GM23338 (cell line): ENCODE results near the gene ZNF318.

Experiments used
- CREB1 ChIP-seq: fragments of 250-450 bp; sonication (Bioruptor Pico); IDR thresholded peaks from 2 replicates; pipeline ENCODE4 v1.5.0; 2020; ENCODE audit warnings: low read depth, mild to moderate bottlenecking, moderate library complexity
- CTCF ChIP-seq, 2 experiments: fragments of 200-600 bp in 1 of 2; sonication (generic) in 1 of 2; conservative IDR thresholded peaks; 2 replicates each; pipeline versions ENCODE4 v1.5.1 to v1.6.1; 2016 to 2017; ENCODE audit warnings: antibody characterized with exemption in 2 of 2, low read depth in 2 of 2, mild to moderate bottlenecking in 2 of 2, moderate library complexity in 1 of 2
- EZH2 ChIP-seq: fragments of 200-600 bp; sonication (generic); IDR thresholded peaks from one replicate; pipeline ENCODE4 v1.8.0; 2017; ENCODE audit warnings: antibody characterized with exemption, mild to moderate bottlenecking, low read depth; ENCODE audit not compliant: unreplicated experiment
- POLR2AphosphoS5 ChIP-seq: IDR thresholded peaks from 2 replicates; pipeline ENCODE4 v1.6.1; 2016; ENCODE audit warnings: antibody characterized with exemption, low read depth
- ZNF114 ChIP-seq: fragments of 250-450 bp; sonication (Bioruptor Pico); IDR thresholded peaks from 2 replicates; pipeline ENCODE4 v1.5.0; 2020; ENCODE audit warnings: mild to moderate bottlenecking, moderate library complexity
- TF ChIP-seq, protein P1 (sequence below): IDR thresholded peaks from one replicate; pipeline ENCODE4 v1.6.1; 2018; ENCODE audit warnings: antibody characterized with exemption; ENCODE audit not compliant: unreplicated experiment

- no peak for TF ChIP-seq ZNF114 (CRISPR knock-in tag)
- no peak for TF ChIP-seq EZH2
- TF ChIP-seq, protein P1, sequence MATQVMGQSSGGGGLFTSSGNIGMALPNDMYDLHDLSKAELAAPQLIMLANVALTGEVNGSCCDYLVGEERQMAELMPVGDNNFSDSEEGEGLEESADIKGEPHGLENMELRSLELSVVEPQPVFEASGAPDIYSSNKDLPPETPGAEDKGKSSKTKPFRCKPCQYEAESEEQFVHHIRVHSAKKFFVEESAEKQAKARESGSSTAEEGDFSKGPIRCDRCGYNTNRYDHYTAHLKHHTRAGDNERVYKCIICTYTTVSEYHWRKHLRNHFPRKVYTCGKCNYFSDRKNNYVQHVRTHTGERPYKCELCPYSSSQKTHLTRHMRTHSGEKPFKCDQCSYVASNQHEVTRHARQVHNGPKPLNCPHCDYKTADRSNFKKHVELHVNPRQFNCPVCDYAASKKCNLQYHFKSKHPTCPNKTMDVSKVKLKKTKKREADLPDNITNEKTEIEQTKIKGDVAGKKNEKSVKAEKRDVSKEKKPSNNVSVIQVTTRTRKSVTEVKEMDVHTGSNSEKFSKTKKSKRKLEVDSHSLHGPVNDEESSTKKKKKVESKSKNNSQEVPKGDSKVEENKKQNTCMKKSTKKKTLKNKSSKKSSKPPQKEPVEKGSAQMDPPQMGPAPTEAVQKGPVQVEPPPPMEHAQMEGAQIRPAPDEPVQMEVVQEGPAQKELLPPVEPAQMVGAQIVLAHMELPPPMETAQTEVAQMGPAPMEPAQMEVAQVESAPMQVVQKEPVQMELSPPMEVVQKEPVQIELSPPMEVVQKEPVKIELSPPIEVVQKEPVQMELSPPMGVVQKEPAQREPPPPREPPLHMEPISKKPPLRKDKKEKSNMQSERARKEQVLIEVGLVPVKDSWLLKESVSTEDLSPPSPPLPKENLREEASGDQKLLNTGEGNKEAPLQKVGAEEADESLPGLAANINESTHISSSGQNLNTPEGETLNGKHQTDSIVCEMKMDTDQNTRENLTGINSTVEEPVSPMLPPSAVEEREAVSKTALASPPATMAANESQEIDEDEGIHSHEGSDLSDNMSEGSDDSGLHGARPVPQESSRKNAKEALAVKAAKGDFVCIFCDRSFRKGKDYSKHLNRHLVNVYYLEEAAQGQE: no peak
- no peak for TF ChIP-seq CTCF (conservative IDR thresholded peaks at IDR 0.05; ENCODE audit: low read depth in 2 of 2)
- no peak for TF ChIP-seq POLR2AphosphoS5
- no peak for TF ChIP-seq CREB1 (CRISPR knock-in tag)
These were observed 68.2 kb downstream of the ZNF318 start for GRCh38 chr6:43301081-43301870.
